ENCODE results near the gene TBRG4. TPM values are rescaled to one million over a fixed set of nuclear protein-coding genes. Genes with fewer than 3 reads are reported as not detected.

The TBRG4 gene
- total and polyA plus RNA-seq, 3 donors from 2014 or later: 75.7 to 82.8 (median 82.7) TPM

DNA sequence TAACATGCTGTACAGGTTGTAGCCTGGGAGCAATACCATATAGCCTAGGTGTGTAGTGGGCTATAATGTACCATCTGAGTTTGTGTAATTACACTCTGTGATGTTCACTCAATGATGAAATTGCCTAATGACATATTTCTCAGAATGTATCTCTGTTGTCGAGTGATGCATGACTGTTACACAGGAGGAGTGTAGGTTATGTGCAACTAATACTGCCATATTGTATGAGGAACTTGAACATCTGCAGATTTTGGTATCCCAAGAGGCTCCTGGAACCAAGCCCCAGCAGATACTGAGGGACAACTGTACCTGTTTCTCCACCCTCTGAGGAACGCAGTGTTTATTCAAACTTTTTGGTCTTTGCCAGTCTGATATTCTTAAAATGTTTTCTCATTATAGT is 61.3 kb downstream of the TBRG4 start:
- Histone ChIP-seq H3K4me3 (no peak overlapping the region), H3K27ac (no peak overlapping the region), H3K4me1 (no peaks in the 10 kb centered on the region), H3K9me3 (no peaks in the 10 kb centered on the region), H3K36me3 (ENCODE audit: low read depth, missing control alignments) (no peaks in the 10 kb centered on the region), H3K27me3 (no peaks in the 10 kb centered on the region)
- no peak for TF ChIP-seq POLR2A (IDR thresholded peaks at IDR 0.05)
- TF ChIP-seq, protein P1, sequence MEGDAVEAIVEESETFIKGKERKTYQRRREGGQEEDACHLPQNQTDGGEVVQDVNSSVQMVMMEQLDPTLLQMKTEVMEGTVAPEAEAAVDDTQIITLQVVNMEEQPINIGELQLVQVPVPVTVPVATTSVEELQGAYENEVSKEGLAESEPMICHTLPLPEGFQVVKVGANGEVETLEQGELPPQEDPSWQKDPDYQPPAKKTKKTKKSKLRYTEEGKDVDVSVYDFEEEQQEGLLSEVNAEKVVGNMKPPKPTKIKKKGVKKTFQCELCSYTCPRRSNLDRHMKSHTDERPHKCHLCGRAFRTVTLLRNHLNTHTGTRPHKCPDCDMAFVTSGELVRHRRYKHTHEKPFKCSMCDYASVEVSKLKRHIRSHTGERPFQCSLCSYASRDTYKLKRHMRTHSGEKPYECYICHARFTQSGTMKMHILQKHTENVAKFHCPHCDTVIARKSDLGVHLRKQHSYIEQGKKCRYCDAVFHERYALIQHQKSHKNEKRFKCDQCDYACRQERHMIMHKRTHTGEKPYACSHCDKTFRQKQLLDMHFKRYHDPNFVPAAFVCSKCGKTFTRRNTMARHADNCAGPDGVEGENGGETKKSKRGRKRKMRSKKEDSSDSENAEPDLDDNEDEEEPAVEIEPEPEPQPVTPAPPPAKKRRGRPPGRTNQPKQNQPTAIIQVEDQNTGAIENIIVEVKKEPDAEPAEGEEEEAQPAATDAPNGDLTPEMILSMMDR (IDR thresholded peaks at IDR 0.05): no peak
- WGBS, 2 donors: 73 to 97% methylated on average over 2 of the region's 2 CpGs
- no peak for DNase-seq
- intact Hi-C loops (cut with DNase I; ENCODE audit: low total_unique reads): no loop called here

Small RNA genes within 50 kb of the gene (small RNA-seq; reads per million reads assigned to genes)
- gene SNORA5A (7.2 to 7.9 reads per million in 2 donors), gene SNORA5B (0 reads per million in 2 donors), gene SNORA5C (85.9 to 110 reads per million in 2 donors)

Other genes with a start within 250 kb of the TBRG4 start
- gene PURB, start 226.2 kb downstream of the TBRG4 start, total RNA-seq: 10 to 100 TPM; 22.4 to 23.9 TPM
- 14.7 TPM for gene PURB, start 226.2 kb downstream of the TBRG4 start, polyA plus RNA-seq (ENCODE audit: insufficient read depth, low read depth, low replicate concordance)
- 1 to 10 TPM in 1 of 2 donors, under 1 TPM in 1; 0.63 to 1.7 TPM for gene MYO1G, start 132.7 kb downstream of the TBRG4 start, total RNA-seq
- 2.5 TPM for gene MYO1G, start 132.7 kb downstream of the TBRG4 start, polyA plus RNA-seq (ENCODE audit: insufficient read depth, low read depth, low replicate concordance)
- 10 to 100 TPM; 85.4 to 95.1 TPM for gene CCM2, start 111.5 kb downstream of the TBRG4 start, total RNA-seq
- 57.6 TPM for gene CCM2, start 111.5 kb downstream of the TBRG4 start, polyA plus RNA-seq (ENCODE audit: insufficient read depth, low read depth, low replicate concordance)
- gene NACAD, start 22.7 kb downstream of the TBRG4 start, total RNA-seq: 10 to 100 TPM in 1 of 2 donors, 1 to 10 TPM in 1; 6.9 to 12.0 TPM
- 8.7 TPM for gene NACAD, start 22.7 kb downstream of the TBRG4 start, polyA plus RNA-seq (ENCODE audit: insufficient read depth, low read depth, low replicate concordance)
- gene RAMP3, start 46.1 kb upstream of the TBRG4 start, total RNA-seq: 10 to 100 TPM; 17.0 to 23.8 TPM
- gene RAMP3, start 46.1 kb upstream of the TBRG4 start, polyA plus RNA-seq (ENCODE audit: insufficient read depth, low read depth, low replicate concordance): 9.1 TPM